NCI-H2227 treated with DMSO at 0.1 percent for 48 hours (cell line): ENCODE data around the gene GJC2.
"Not testable (repeated sequence)": the region's sequence is repeated elsewhere in the genome, so short reads cannot be mapped to it uniquely, and the experiment has no call there.

Experiments used
- DNase-seq: peaks from one replicate; lab custom pipeline; 2025; lab: John Stamatoyannopoulos, UW

The GJC2 gene

DNA sequence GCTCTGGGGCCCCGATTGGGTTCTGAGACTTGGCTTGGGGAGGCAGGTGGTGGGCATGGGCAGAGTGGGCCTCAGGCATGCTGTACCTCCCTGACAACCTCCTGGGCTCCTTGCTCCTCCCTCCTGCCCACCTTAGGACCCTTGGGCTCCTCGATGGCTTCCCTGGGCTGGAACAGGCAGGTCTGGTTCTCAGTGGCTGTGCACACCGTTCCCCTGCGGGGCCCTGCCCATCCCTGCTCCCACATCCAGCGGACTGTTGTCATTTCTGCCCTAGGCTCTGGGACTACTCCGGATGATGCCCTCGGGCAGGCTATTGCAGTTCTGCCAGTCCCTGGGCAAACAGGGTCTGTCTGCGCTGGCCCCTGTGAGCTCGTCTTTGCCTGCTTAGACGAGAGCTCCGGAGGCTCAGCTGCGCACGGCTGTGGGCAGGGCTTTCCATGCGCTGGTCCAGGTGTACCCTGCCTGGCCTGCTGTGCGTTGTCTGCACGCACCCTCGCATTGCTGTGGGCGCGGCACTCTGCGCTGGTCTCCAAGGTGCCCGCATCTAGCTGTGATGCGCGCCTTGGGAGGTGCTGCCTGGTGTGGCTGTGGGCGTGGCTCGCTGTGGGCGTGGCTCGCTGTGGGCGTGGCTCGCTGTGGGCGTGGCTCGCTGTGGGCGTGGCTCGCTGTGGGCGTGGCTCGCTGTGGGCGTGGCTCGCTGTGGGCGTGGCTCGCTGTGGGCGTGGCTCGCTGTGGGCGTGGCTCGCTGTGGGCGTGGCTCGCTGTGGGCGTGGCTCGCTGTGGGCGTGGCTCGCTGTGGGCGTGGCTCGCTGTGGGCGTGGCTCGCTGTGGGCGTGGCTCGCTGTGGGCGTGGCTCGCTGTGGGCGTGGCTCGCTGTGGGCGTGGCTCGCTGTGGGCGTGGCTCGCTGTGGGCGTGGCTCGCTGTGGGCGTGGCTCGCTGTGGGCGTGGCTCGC lies 24.1 kb downstream of the GJC2 start:
- not testable (repeated sequence) for DNase-seq

GRCh38 chr1:228174482-228175315 lies 25.0 kb downstream of the GJC2 start:
- no peak for DNase-seq

DNA sequence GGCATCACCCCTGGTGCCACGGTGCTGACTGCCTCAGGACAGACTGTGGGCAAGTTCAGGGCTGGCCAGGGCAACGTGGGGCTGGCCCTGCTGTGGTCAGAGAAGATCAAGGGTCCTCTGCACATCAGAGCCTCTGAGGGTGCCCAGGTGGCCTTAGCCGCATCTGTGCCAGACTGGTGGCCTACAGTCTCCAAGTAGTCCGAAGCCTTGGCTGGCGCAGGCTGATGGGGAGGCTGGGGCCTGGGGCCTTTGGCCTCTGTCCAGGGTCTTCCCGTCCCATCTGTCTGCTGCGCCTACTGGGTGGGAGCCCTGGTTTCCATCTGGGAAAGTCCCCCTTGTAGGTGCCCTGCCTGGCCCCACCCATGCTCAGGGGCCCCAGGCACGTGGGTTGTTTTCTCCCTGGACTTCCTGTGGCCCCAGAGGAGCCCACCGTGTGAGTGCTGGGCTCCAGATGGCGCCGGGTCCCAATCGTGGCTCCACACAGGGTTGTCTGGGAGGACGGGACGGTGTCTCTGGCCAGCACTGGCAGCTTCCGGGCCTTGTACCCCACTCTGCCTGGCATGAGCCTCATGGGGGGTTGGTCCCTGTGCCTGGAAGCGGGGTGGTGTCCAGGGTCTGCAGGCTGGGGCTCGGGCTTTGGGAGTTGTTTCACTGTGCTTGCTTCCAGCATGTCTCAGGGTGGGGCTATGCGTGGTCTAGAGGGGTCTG lies 25.7 kb downstream of the GJC2 start:
- DNase-seq: no peak

DNA sequence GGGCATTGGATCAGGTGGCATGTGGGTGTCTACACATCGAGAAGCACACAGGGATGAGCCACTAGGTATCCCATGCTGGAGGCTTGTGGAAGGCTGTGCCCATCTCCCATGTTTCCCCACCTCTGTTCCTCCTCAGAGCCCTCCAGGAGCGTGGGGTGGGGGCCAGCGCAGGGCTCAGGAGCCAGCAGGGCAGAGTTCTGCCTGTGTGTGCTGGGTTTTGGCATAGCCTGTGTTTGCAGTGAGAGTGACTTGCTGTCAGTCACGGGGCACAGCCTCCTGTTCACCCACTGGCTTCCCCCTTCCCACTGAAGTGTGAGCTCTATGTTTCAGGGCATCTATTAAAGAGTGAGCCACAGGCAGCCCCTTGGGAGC lies 26.3 kb downstream of the GJC2 start:
- no peak for DNase-seq

- DNase-seq: no peak
These were observed 26.9 kb downstream of the GJC2 start for GRCh38 chr1:228176461-228177182.

GRCh38 chr1:228177183-228177475 lies 27.4 kb downstream of the GJC2 start:
- no peak for DNase-seq

GRCh38 chr1:228177721-228178710 lies 28.3 kb downstream of the GJC2 start:
- no peak for DNase-seq

GRCh38 chr1:228178737-228179684 lies 29.3 kb downstream of the GJC2 start:
- no peak for DNase-seq

GRCh38 chr1:228180271-228180958 lies 30.7 kb downstream of the GJC2 start:
- no peak for DNase-seq

- no peak for DNase-seq
These were observed 31.4 kb downstream of the GJC2 start for GRCh38 chr1:228180959-228181644.

GRCh38 chr1:228181645-228182034 lies 31.9 kb downstream of the GJC2 start:
- DNase-seq: no peak

DNA sequence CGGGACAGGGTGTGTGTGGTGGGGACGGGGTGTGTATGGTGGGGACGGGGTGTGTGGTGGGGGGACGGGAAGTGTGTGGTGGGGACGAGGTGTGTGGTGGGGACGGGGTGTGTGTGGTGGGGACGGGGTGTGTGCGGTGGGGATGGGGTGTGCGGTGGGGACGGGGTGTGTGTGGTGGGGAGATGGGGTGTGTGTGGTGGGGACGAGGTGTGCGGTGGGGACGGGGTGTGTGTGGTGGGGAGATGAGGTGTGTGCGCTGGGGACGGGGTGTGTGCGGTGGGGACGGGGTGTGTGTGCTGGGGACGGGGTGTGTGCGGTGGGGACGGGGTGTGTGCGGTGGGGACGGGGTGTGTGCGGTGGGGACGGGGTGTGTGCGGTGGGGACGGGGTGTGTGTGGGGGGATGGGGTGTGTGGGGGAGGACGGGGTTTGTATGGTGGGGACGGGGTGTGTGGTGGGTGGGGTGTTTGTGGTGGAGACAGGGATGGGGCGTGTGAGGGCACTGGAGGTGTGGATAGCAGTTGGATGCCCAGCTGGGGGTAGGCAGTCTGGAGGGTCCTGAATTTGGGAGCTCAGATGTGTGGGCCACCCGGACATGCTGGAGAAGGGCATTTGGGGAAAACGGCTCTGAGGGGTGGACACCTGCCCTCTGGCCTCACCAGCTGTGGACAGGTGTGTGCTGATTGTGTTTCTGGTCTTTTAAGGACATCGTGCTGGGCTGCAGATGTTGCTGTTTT lies 32.7 kb downstream of the GJC2 start:
- no peak for DNase-seq

DNA sequence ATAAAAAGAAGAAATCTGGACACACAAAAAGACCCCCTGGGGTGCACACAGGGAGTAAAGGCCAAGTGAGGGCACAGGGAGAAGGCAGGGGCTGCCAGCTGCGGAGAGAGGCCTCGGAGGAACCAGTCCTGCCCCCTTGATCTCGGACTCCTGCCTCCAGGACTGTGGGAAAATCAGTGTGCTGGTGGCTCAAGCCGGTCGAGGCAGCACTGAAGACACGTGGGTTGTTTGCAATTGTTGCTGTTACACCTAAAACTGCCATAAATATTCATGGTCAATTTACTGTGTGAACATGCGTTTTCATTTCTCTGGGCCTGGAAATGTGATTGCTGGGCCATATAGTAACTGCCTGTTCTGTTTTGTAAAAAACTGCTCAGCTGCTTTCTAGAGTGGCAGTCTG lies 34.4 kb downstream of the GJC2 start:
- no peak for DNase-seq

DNA sequence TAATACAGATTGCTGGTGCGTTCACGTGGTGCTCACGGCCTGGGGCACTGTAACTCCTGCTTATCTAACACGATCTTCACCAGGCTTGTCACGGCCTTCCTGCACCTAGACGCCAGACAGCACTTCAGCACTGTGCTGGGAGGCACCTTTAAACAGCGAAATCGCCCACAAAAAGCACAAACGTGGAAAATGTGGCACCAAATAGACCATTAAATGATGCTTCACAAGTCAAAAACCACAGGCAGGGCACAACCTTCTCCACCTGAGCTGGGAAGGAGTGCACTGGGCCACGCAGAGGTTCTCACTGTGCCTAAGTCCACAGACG lies 35.9 kb downstream of the GJC2 start:
- no peak for DNase-seq

GRCh38 chr1:228188249-228188648 lies 38.5 kb downstream of the GJC2 start:
- not testable (repeated sequence) for DNase-seq

DNA sequence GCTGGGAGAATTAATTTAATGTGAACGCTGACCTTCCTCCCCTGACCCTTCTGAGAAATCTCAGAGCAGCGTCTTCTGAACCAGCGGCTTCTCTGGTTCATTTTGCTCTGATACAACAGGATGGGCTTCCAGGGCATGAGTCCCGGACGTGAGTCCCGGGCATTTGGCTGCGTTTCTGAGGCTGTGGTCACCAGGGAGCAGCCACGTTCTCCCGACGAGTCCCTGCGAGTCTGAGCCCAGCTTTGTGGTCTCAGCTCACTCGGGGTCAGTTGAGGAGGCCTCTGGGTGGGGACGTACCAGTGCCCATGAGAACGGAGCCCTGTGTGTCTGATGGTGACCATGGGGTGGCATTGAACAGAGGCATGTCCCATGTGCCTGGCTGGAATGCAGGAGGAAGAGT lies 40.5 kb downstream of the GJC2 start:
- no peak for DNase-seq

DNA sequence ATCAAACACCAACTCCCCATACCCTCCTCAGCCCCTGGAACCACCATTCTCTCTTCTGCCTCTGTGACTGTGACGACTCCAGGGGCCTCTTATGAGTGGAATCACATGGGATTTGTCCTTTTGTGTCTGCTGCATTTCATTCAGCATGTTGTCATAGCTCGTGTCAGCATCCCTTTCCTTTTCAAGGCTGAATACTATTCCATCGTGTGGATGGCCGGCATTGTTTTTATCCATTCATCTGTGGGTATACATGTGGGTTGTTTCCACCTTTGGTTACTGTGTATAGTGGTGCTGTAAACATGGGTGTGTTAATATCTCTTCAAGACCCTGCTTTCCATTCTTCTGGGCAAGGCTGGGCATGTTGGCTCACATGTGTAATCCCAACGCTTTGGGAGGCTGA lies 41.0 kb downstream of the GJC2 start:
- DNase-seq: no peak

DNA sequence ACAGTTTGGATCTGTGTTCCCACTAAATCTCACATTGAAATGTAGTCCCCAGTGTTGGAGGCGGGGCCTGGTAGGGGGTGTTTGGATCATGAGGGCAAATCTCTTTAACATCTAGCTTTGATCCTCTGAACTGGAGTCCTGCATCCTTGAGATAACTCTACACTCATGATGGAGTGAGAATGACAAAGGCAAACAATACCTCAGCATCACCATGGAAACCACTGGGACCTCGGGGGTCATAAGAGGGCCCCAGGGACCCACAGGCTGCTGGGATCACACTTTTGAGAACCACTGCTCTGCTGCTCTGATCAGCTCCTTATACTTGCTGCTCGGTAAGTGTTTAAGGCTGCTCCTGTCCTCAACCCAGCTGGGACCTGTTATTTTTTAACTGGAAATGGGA lies 44.7 kb downstream of the GJC2 start:
- no peak for DNase-seq
